22Rv1 (cell line): Measurements from ENCODE around the gene CTBP2.

Source experiments
- CTCF ChIP-seq: fragments of 450-650 bp; IDR thresholded peaks from 2 replicates; pipeline ENCODE4 v1.5.1; 2017; ENCODE audit warnings: mild to moderate bottlenecking
- ZFX ChIP-seq: fragments of 450-650 bp; IDR thresholded peaks from 2 replicates; pipeline ENCODE4 v1.6.1; 2017; ENCODE audit warnings: antibody characterized with exemption, borderline replicate concordance

- TF ChIP-seq CTCF (no peak), ZFX (no peak)
These were observed 129.7 kb downstream of the CTBP2 start for GRCh38 chr10:125030567-125031197.
